ENCODE measurements around the gene MEX3B.

Gene MEX3B

GRCh38 chr15:82074610-82075009 lies 28.8 kb upstream of the MEX3B start:
- Histone ChIP-seq H3K27me3 (ENCODE audit: control insufficient read depth in 3 of 3, insufficient read depth in 3 of 3, low read depth in 1 of 3, low read length in 3 of 3) (peaks cover 0 to 8% (median 0%) of the 10 kb centered on the region in 3 experiments), H4K8ac (ENCODE audit: low read depth, low read length) (no peak overlapping the region), H3K79me1 (ENCODE audit: low read depth, low read length) (no peaks in the 10 kb centered on the region), H4K91ac (ENCODE audit: low read depth, low read length, poor library complexity) (no peak overlapping the region), H3K23ac (ENCODE audit: low read depth, low read length, poor library complexity) (no peak overlapping the region), H2BK120ac (ENCODE audit: low read depth, low read length) (no peak overlapping the region), H2BK5ac (ENCODE audit: low read length) (no peak overlapping the region), H3K9ac (ENCODE audit: low read depth, low read length, poor library complexity) (no peak overlapping the region), H3K36me3 (replicated peaks in 1 of 2; ENCODE audit: control insufficient read depth in 2 of 2, insufficient read depth in 2 of 2, low read length in 2 of 2) (no peaks in the 10 kb centered on the region), H3K14ac (ENCODE audit: low read length) (no peak overlapping the region), H2AK5ac (ENCODE audit: low read depth, low read length) (no peak overlapping the region), H2BK12ac (ENCODE audit: low read length) (no peak overlapping the region), H3K4me3 (ENCODE audit: low read length in 2 of 2) (no peak overlapping the region), H3K27ac (replicated peaks; ENCODE audit: low read length) (no peak overlapping the region), H3K4me1 (ENCODE audit: control insufficient read depth in 2 of 2, insufficient read depth in 1 of 2, low read depth in 1 of 2, low read length in 2 of 2) (peaks cover 0 to 2% of the 10 kb centered on the region in 2 donors), H3K4me2 (ENCODE audit: insufficient read depth, low read length, poor library complexity, severe bottlenecking) (no peak overlapping the region), H3K4ac (ENCODE audit: low read length) (no peak overlapping the region), H2AFZ (ENCODE audit: low read length) (no peak overlapping the region), H3K18ac (ENCODE audit: low read length) (no peak overlapping the region), H2BK15ac (ENCODE audit: low read length) (no peak overlapping the region), H3K9me3 (replicated peaks in 1 of 2; ENCODE audit: control insufficient read depth in 2 of 2, insufficient read depth in 1 of 2, low read depth in 1 of 2, low read length in 2 of 2) (no peaks in the 10 kb centered on the region)
- no peak for DNase-seq (ENCODE audit: low spot score)
- no CpG with 5 or more reads among the region's 1 CpG for WGBS, 2 donors (ENCODE audit: extremely low coverage in 2 of 2, insufficient read length in 2 of 2, insufficient replicate concordance in 1 of 2)

- no CpG with 5 or more reads among the region's 5 CpGs for WGBS, 2 donors (ENCODE audit: extremely low coverage in 2 of 2, insufficient read length in 2 of 2, insufficient replicate concordance in 1 of 2)
Observed at GRCh38 chr15:82072926-82073537, 27.2 kb upstream of the MEX3B start.

GRCh38 chr15:82066455-82066854 lies 20.6 kb upstream of the MEX3B start:
- Histone ChIP-seq H3K27me3 (ENCODE audit: control insufficient read depth in 3 of 3, insufficient read depth in 3 of 3, low read depth in 1 of 3, low read length in 3 of 3) (peaks cover 0 to 16% (median 9%) of the 10 kb centered on the region in 3 experiments), H4K91ac (ENCODE audit: low read depth, low read length, poor library complexity) (no peak overlapping the region), H3K36me3 (replicated peaks in 1 of 2; ENCODE audit: control insufficient read depth in 2 of 2, insufficient read depth in 2 of 2, low read length in 2 of 2) (no peaks in the 10 kb centered on the region), H3K4me3 (ENCODE audit: low read length in 2 of 2) (no peak overlapping the region), H2BK15ac (ENCODE audit: low read length) (no peak overlapping the region), H2AFZ (ENCODE audit: low read length) (no peak overlapping the region), H2BK120ac (ENCODE audit: low read depth, low read length) (no peak overlapping the region), H3K9me3 (replicated peaks in 1 of 2; ENCODE audit: control insufficient read depth in 2 of 2, insufficient read depth in 1 of 2, low read depth in 1 of 2, low read length in 2 of 2) (no peaks in the 10 kb centered on the region), H3K9ac (ENCODE audit: low read depth, low read length, poor library complexity) (no peak overlapping the region), H2AK5ac (ENCODE audit: low read depth, low read length) (no peak overlapping the region), H3K23ac (ENCODE audit: low read depth, low read length, poor library complexity) (no peak overlapping the region), H3K4me2 (ENCODE audit: insufficient read depth, low read length, poor library complexity, severe bottlenecking) (no peak overlapping the region), H3K4ac (ENCODE audit: low read length) (no peak overlapping the region), H3K79me1 (ENCODE audit: low read depth, low read length) (no peaks in the 10 kb centered on the region), H2BK12ac (ENCODE audit: low read length) (no peak overlapping the region), H4K8ac (ENCODE audit: low read depth, low read length) (no peak overlapping the region), H2BK5ac (ENCODE audit: low read length) (no peak overlapping the region), H3K4me1 (ENCODE audit: control insufficient read depth in 2 of 2, insufficient read depth in 1 of 2, low read depth in 1 of 2, low read length in 2 of 2) (peaks cover 0 to 6% of the 10 kb centered on the region in 2 donors), H3K18ac (ENCODE audit: low read length) (no peak overlapping the region), H3K27ac (replicated peaks; ENCODE audit: low read length) (no peak overlapping the region), H3K14ac (ENCODE audit: low read length) (no peak overlapping the region)
- WGBS, 2 donors (ENCODE audit: extremely low coverage in 2 of 2, insufficient read length in 2 of 2, insufficient replicate concordance in 1 of 2), result no CpG with 5 or more reads among the region's 4 CpGs
- DNase-seq (ENCODE audit: low spot score), result no peak

More at GRCh38 chr15:82072926-82073537, 27.2 kb upstream of the MEX3B start:
- Histone ChIP-seq H3K14ac (ENCODE audit: low read length) (no peak overlapping the region), H2BK120ac (ENCODE audit: low read depth, low read length) (no peak overlapping the region), H3K4ac (ENCODE audit: low read length) (no peak overlapping the region), H2BK5ac (ENCODE audit: low read length) (peak overlapping the region; percentile 72), H3K9me3 (replicated peaks in 1 of 2; ENCODE audit: control insufficient read depth in 2 of 2, insufficient read depth in 1 of 2, low read depth in 1 of 2, low read length in 2 of 2) (no peaks in the 10 kb centered on the region), H4K8ac (ENCODE audit: low read depth, low read length) (no peak overlapping the region), H3K27ac (replicated peaks; ENCODE audit: low read length) (no peak overlapping the region), H3K36me3 (replicated peaks in 1 of 2; ENCODE audit: control insufficient read depth in 2 of 2, insufficient read depth in 2 of 2, low read length in 2 of 2) (no peaks in the 10 kb centered on the region), H3K79me1 (ENCODE audit: low read depth, low read length) (no peaks in the 10 kb centered on the region), H3K27me3 (ENCODE audit: control insufficient read depth in 3 of 3, insufficient read depth in 3 of 3, low read depth in 1 of 3, low read length in 3 of 3) (peaks cover 0 to 8% (median 0%) of the 10 kb centered on the region in 3 experiments), H2BK12ac (ENCODE audit: low read length) (peak overlapping the region; percentile 31), H3K4me2 (ENCODE audit: insufficient read depth, low read length, poor library complexity, severe bottlenecking) (no peak overlapping the region), H2AFZ (ENCODE audit: low read length) (no peak overlapping the region), H3K9ac (ENCODE audit: low read depth, low read length, poor library complexity) (peak overlapping the region; percentile 80), H2BK15ac (ENCODE audit: low read length) (no peak overlapping the region), H3K18ac (ENCODE audit: low read length) (peak overlapping the region; percentile 73), H3K23ac (ENCODE audit: low read depth, low read length, poor library complexity) (no peak overlapping the region), H4K91ac (ENCODE audit: low read depth, low read length, poor library complexity) (no peak overlapping the region), H3K4me1 (ENCODE audit: control insufficient read depth in 2 of 2, insufficient read depth in 1 of 2, low read depth in 1 of 2, low read length in 2 of 2) (peaks cover 0 to 2% of the 10 kb centered on the region in 2 donors), H3K4me3 (ENCODE audit: low read length in 2 of 2) (peak overlapping the region in 1 of 2 donors; percentile 36), H2AK5ac (ENCODE audit: low read depth, low read length) (peak overlapping the region; percentile 58)
- no peak for DNase-seq (ENCODE audit: low spot score)

- H2BK12ac ChIP-seq (ENCODE audit: low read length), result no peak overlapping the region
- H3K4ac ChIP-seq (ENCODE audit: low read length), result no peak overlapping the region
- no peak for DNase-seq (ENCODE audit: low spot score)
- no peaks in the 10 kb centered on the region for H3K9me3 ChIP-seq (replicated peaks in 1 of 2; ENCODE audit: control insufficient read depth in 2 of 2, insufficient read depth in 1 of 2, low read depth in 1 of 2, low read length in 2 of 2)
- no peak overlapping the region for H3K4me2 ChIP-seq (ENCODE audit: insufficient read depth, low read length, poor library complexity, severe bottlenecking)
- no peak overlapping the region for H3K14ac ChIP-seq (ENCODE audit: low read length)
- H2AK5ac ChIP-seq (ENCODE audit: low read depth, low read length), result no peak overlapping the region
- H3K18ac ChIP-seq (ENCODE audit: low read length), result no peak overlapping the region
- H3K4me3 ChIP-seq (ENCODE audit: low read length in 2 of 2), result no peak overlapping the region
- no peak overlapping the region for H3K23ac ChIP-seq (ENCODE audit: low read depth, low read length, poor library complexity)
- H2BK120ac ChIP-seq (ENCODE audit: low read depth, low read length), result no peak overlapping the region
- H3K27ac ChIP-seq (replicated peaks; ENCODE audit: low read length), result no peak overlapping the region
- no peak overlapping the region for H3K9ac ChIP-seq (ENCODE audit: low read depth, low read length, poor library complexity)
- no peaks in the 10 kb centered on the region for H3K36me3 ChIP-seq (replicated peaks in 1 of 2; ENCODE audit: control insufficient read depth in 2 of 2, insufficient read depth in 2 of 2, low read length in 2 of 2)
- no peak overlapping the region for H4K91ac ChIP-seq (ENCODE audit: low read depth, low read length, poor library complexity)
- H2BK15ac ChIP-seq (ENCODE audit: low read length), result no peak overlapping the region
- H3K27me3 ChIP-seq (ENCODE audit: control insufficient read depth in 3 of 3, insufficient read depth in 3 of 3, low read depth in 1 of 3, low read length in 3 of 3), result peaks cover 0 to 16% (median 9%) of the 10 kb centered on the region in 3 experiments
- WGBS, 2 donors (ENCODE audit: extremely low coverage in 2 of 2, insufficient read length in 2 of 2, insufficient replicate concordance in 1 of 2), result no CpG with 5 or more reads among the region's 5 CpGs
- peaks cover 0 to 6% of the 10 kb centered on the region in 2 donors for H3K4me1 ChIP-seq (ENCODE audit: control insufficient read depth in 2 of 2, insufficient read depth in 1 of 2, low read depth in 1 of 2, low read length in 2 of 2)
- H2AFZ ChIP-seq (ENCODE audit: low read length), result no peak overlapping the region
- no peaks in the 10 kb centered on the region for H3K79me1 ChIP-seq (ENCODE audit: low read depth, low read length)
- H4K8ac ChIP-seq (ENCODE audit: low read depth, low read length), result no peak overlapping the region
- H2BK5ac ChIP-seq (ENCODE audit: low read length), result no peak overlapping the region
Observed at GRCh38 chr15:82064824-82065223, 19.0 kb upstream of the MEX3B start.
